VCaP (cell line): Measurements from ENCODE around the gene RAPGEF5.
A peak's percentile ranks its signal among the peaks of the same experiment; 100 is the strongest.

Experiments
- H3K27ac ChIP-seq: fragments of 450-650 bp; 2 replicates; pipeline ENCODE4 v1.5.1; 2017
- CTCF ChIP-seq: fragments of 450-650 bp; conservative IDR thresholded peaks from 2 replicates; pipeline ENCODE4 v1.5.1; 2017; ENCODE audit warnings: mild to moderate bottlenecking, moderate library complexity

Gene RAPGEF5

GRCh38 chr7:22238354-22239311 is 118.3 kb downstream of the RAPGEF5 start:
- no peak for TF ChIP-seq CTCF
- no peak overlapping the region for H3K27ac ChIP-seq

GRCh38 chr7:22235134-22235533 is 121.8 kb downstream of the RAPGEF5 start:
- TF ChIP-seq CTCF = no peak
- H3K27ac ChIP-seq = no peak overlapping the region; the same call in 1 of the 2 replicates

GRCh38 chr7:22234227-22234626 is 122.7 kb downstream of the RAPGEF5 start:
- peak overlapping the region; percentile 23; the same call in 1 of the 2 replicates for H3K27ac ChIP-seq

GRCh38 chr7:22231806-22232205 is 125.1 kb downstream of the RAPGEF5 start:
- H3K27ac ChIP-seq = no peak overlapping the region
- no peak for TF ChIP-seq CTCF

More at GRCh38 chr7:22234227-22234626, 122.7 kb downstream of the RAPGEF5 start:
- TF ChIP-seq CTCF = no peak

- TF ChIP-seq CTCF = no peak
- H3K27ac ChIP-seq = no peak overlapping the region
Measured at GRCh38 chr7:22231141-22231540, 125.8 kb downstream of the RAPGEF5 start.

GRCh38 chr7:22230238-22230637 is 126.7 kb downstream of the RAPGEF5 start:
- no peak for TF ChIP-seq CTCF
- no peak overlapping the region for H3K27ac ChIP-seq

- no peak for TF ChIP-seq CTCF
- no peak overlapping the region for H3K27ac ChIP-seq
Measured at GRCh38 chr7:22229148-22229547, 127.8 kb downstream of the RAPGEF5 start.
